ENCODE data around the gene ETFB.

DNA sequence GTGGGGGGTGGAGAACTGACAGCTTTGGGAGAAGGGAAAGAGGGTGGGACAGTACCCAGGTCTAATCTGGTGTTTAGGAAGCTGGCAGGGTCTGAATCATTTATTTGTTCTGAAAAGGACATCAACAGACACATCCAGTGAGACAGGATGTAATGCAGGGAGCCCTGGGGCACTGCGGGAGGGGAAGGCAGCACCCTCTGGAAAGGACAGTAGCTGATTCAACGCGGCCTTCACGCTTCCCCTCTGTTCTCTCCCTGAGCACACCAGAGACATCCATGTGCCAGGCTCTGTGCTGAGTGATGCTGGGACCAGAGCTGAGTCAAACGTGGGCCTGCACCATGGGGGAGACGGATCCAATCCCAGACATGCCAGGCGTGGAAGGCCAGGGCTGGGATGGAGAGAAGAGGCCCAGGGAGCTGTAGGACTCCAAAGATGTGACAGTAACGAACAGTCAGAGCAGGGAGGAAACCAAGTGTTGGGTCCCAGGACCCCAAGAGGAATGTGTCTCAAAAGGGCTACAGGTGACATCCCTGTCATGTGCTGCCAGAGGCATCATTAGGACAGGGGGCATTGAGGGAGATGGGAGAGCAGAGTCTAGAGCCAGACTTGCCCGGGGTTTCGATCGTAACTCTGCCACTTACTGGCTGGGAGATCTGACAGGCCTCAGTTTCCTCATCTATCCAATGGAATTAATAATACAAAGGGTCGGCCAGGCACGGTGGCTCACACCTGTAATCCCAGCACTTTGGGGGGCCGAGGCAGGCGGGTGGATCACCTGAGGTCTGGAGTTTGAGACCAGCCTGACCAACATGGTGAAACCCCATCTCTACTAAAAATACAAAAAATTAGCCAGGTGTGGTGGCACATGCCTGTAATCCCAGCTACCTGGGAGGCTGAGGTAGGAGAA is 1.7 kb downstream of the ETFB start:
- TF ChIP-seq EZH2 (IDR thresholded peaks at IDR 0.05; ENCODE audit: low read depth), result no peak
- TF ChIP-seq, protein P1, sequence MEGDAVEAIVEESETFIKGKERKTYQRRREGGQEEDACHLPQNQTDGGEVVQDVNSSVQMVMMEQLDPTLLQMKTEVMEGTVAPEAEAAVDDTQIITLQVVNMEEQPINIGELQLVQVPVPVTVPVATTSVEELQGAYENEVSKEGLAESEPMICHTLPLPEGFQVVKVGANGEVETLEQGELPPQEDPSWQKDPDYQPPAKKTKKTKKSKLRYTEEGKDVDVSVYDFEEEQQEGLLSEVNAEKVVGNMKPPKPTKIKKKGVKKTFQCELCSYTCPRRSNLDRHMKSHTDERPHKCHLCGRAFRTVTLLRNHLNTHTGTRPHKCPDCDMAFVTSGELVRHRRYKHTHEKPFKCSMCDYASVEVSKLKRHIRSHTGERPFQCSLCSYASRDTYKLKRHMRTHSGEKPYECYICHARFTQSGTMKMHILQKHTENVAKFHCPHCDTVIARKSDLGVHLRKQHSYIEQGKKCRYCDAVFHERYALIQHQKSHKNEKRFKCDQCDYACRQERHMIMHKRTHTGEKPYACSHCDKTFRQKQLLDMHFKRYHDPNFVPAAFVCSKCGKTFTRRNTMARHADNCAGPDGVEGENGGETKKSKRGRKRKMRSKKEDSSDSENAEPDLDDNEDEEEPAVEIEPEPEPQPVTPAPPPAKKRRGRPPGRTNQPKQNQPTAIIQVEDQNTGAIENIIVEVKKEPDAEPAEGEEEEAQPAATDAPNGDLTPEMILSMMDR (conservative IDR thresholded peaks at IDR 0.05), result no peak

All from PC-9 (cell line).